Thyroid gland (tissue), 4 donors: ENCODE data around the gene NTRK2.

ENCODE experiments used
- CTCF ChIP-seq, 6 experiments: fragments of 200-600 bp in 3 of 6; fragments of 450-650 bp in 3 of 6; sonication (generic) in 3 of 6; IDR thresholded peaks; one replicate each; pipeline ENCODE4 v1.5.1; 2016 to 2019; ENCODE audit warnings: antibody characterized with exemption in 6 of 6, mild to moderate bottlenecking in 2 of 6, inconsistent platforms in 1 of 6, moderate library complexity in 1 of 6
- POLR2A ChIP-seq, 2 donors: fragments of 450-650 bp; IDR thresholded peaks; one replicate each; pipeline ENCODE4 v1.6.1; 2017; ENCODE audit warnings: antibody characterized with exemption in 2 of 2, mild to moderate bottlenecking in 2 of 2, moderate library complexity in 1 of 2

- no peak for TF ChIP-seq CTCF (IDR thresholded peaks at IDR 0.05)
- TF ChIP-seq POLR2A (IDR thresholded peaks at IDR 0.05), result no peak
Measured at GRCh38 chr9:84969084-84969483, 299.6 kb downstream of the NTRK2 start.
